Ishikawa (cell line): ENCODE data around the gene TUB.

Source experiments
- CEBPB ChIP-seq: IDR thresholded peaks from 2 replicates; pipeline ENCODE4 v1.6.1; 2012
- EGR1 ChIP-seq: IDR thresholded peaks from 2 replicates; pipeline ENCODE4 v1.6.1; 2012
- NFIC ChIP-seq: IDR thresholded peaks from 2 replicates; pipeline ENCODE4 v1.6.1; 2012
- RAD21 ChIP-seq: IDR thresholded peaks from 2 replicates; pipeline ENCODE4 v1.6.1; 2012; ENCODE audit warnings: low read depth
- TAF1 ChIP-seq: IDR thresholded peaks from 2 replicates; pipeline ENCODE4 v1.6.1; 2012; ENCODE audit warnings: low read depth, mild to moderate bottlenecking
- TEAD4 ChIP-seq: IDR thresholded peaks from 2 replicates; pipeline ENCODE4 v1.6.1; 2012
- TF ChIP-seq, protein P1 (sequence below): IDR thresholded peaks from 2 replicates; pipeline ENCODE4 v1.6.1; 2012; ENCODE audit warnings: low read depth, mild to moderate bottlenecking

DNA sequence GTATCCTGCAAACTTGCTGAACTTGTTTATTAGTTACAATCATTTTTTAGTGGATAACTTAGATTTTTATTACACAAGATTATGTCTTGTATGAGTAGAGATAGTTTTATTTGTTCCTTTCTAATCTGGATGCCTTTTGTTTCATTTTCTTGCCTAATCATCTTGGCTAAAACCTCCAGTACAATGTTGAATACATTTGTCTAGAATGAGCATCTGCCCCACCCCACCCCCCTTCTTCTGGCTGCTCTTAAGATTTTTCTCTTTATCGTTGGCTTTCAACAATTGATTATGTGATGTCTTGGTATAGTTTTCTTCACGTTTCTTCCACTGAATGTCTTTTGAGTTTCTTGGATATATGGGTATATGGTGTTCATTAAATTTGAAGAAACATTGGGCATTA is 37.3 kb upstream of the TUB start:
- TF ChIP-seq CEBPB (no peak), RAD21 (no peak), EGR1 (no peak), NFIC (no peak), TAF1 (no peak), TEAD4 (no peak)
- TF ChIP-seq, protein P1, sequence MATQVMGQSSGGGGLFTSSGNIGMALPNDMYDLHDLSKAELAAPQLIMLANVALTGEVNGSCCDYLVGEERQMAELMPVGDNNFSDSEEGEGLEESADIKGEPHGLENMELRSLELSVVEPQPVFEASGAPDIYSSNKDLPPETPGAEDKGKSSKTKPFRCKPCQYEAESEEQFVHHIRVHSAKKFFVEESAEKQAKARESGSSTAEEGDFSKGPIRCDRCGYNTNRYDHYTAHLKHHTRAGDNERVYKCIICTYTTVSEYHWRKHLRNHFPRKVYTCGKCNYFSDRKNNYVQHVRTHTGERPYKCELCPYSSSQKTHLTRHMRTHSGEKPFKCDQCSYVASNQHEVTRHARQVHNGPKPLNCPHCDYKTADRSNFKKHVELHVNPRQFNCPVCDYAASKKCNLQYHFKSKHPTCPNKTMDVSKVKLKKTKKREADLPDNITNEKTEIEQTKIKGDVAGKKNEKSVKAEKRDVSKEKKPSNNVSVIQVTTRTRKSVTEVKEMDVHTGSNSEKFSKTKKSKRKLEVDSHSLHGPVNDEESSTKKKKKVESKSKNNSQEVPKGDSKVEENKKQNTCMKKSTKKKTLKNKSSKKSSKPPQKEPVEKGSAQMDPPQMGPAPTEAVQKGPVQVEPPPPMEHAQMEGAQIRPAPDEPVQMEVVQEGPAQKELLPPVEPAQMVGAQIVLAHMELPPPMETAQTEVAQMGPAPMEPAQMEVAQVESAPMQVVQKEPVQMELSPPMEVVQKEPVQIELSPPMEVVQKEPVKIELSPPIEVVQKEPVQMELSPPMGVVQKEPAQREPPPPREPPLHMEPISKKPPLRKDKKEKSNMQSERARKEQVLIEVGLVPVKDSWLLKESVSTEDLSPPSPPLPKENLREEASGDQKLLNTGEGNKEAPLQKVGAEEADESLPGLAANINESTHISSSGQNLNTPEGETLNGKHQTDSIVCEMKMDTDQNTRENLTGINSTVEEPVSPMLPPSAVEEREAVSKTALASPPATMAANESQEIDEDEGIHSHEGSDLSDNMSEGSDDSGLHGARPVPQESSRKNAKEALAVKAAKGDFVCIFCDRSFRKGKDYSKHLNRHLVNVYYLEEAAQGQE = no peak
